NT2/D1 (cell line): ENCODE data around the gene NEK10.

ENCODE experiments used
- SUZ12 ChIP-seq: IDR thresholded peaks from 2 replicates; pipeline ENCODE4 v1.6.1; 2011; ENCODE audit not compliant: insufficient read length, insufficient read depth; ENCODE audit errors: extremely low read depth
- YY1 ChIP-seq: IDR thresholded peaks from 2 replicates; pipeline ENCODE4 v1.6.1; 2011; ENCODE audit not compliant: insufficient read length, insufficient read depth
- ZNF274 ChIP-seq: IDR thresholded peaks from 2 replicates; pipeline ENCODE4 v1.6.1; 2011; ENCODE audit warnings: mild to moderate bottlenecking, low read depth, low read length

DNA sequence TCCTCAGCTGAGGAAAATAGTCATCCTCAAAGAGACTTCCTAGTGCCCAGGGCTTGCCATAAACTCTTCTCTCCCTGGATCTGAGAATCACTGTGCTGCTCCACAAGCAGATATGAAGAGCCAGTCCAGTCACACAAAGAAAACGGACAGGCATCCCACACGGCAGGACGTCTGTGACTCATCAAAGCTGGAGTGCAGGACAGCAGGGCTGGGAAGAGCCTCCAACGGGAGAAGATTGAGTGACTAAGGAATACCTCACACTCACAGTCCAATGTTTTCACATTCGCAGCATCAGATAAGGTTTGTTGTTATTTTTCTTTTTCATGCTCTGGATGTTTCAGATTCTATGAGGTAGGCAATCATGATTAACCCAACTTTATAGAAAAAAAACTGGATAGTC is 57.8 kb downstream of the NEK10 start:
- TF ChIP-seq ZNF274 (no peak), SUZ12 (no peak), YY1 (no peak)
